ENCODE results near the gene RAB36. TPM values are rescaled to one million over a fixed set of nuclear protein-coding genes. Genes with fewer than 3 reads are reported as not detected.

RAB36 gene
- total RNA-seq, 4 donors from 2014 or later: 0.35 to 0.55 TPM; not detected in 2

- in situ Hi-C loops (cut with MboI; ENCODE audit: low sequenced_read_pairs in 4 of 4): loop anchor here in 2 of 4 donors (25.0 kb wide), 1 partner anchor 204 kb away; no protein-coding TSS in a partner anchor
- Histone ChIP-seq H3K4me3 (peak overlapping the region; percentile 31 to 54 (median 51)), H3K36me3 (no peaks in the 10 kb centered on the region), H3K27me3 (no peaks in the 10 kb centered on the region), H3K9me3 (no peaks in the 10 kb centered on the region), H3K27ac (peak overlapping the region in 2 of 4 donors; percentile 11 to 13), H3K4me1 (peaks cover 36 to 41% of the 10 kb centered on the region in 2 donors)
- intact Hi-C loops (cut with DNase I; ENCODE audit: low total_unique reads): loop anchor here (5.0 kb wide), 1 partner anchor 54 kb away; no protein-coding TSS in a partner anchor
- TF ChIP-seq POLR2A (IDR thresholded peaks at IDR 0.05) (no peak), CTCF (IDR thresholded peaks at IDR 0.05 in 4 of 5, conservative IDR thresholded peaks at IDR 0.05 in 1 of 5) (no peak)
- DNase-seq: no peak
- no peak for ATAC-seq
These were observed 37.9 kb downstream of the RAB36 start for GRCh38 chr22:23183061-23183698.

GRCh38 chr22:23184100-23184763 is 39.0 kb downstream of the RAB36 start:
- ATAC-seq (no peak), DNase-seq (no peak)
- H3K27ac ChIP-seq: no peak overlapping the region
- TF ChIP-seq POLR2A (IDR thresholded peaks at IDR 0.05) (no peak), CTCF (IDR thresholded peaks at IDR 0.05 in 4 of 5, conservative IDR thresholded peaks at IDR 0.05 in 1 of 5) (no peak)
- peak overlapping the region in 2 of 4 donors; percentile 49 to 53 for H3K4me3 ChIP-seq
- in situ Hi-C loops (cut with MboI; ENCODE audit: low sequenced_read_pairs in 4 of 4): loop anchor here in 2 of 4 donors (25.0 kb wide), 1 partner anchor 203 kb away; no protein-coding TSS in a partner anchor
- no peaks in the 10 kb centered on the region for H3K27me3 ChIP-seq
- no peaks in the 10 kb centered on the region for H3K9me3 ChIP-seq
- H3K36me3 ChIP-seq: no peaks in the 10 kb centered on the region
- intact Hi-C loops (cut with DNase I; ENCODE audit: low total_unique reads): loop anchor here (5.0 kb wide), 1 partner anchor 53 kb away; no protein-coding TSS in a partner anchor
- peaks cover 30 to 34% of the 10 kb centered on the region in 2 donors for H3K4me1 ChIP-seq

GRCh38 chr22:23184764-23185113 is 39.5 kb downstream of the RAB36 start:
- in situ Hi-C loops (cut with MboI; ENCODE audit: low sequenced_read_pairs in 4 of 4) (loop anchor here in 2 of 4 donors (25.0 kb wide), 1 partner anchor 203 kb away; no protein-coding TSS in a partner anchor), intact Hi-C loops (cut with DNase I; ENCODE audit: low total_unique reads) (loop anchor here (5.0 kb wide), 1 partner anchor 53 kb away; no protein-coding TSS in a partner anchor)
- no peak overlapping the region for H3K4me3 ChIP-seq
- TF ChIP-seq CTCF (IDR thresholded peaks at IDR 0.05 in 4 of 5, conservative IDR thresholded peaks at IDR 0.05 in 1 of 5): no peak
- no peak for TF ChIP-seq POLR2A (IDR thresholded peaks at IDR 0.05)
- H3K27me3 ChIP-seq: no peaks in the 10 kb centered on the region
- H3K9me3 ChIP-seq: no peaks in the 10 kb centered on the region
- no peaks in the 10 kb centered on the region for H3K36me3 ChIP-seq
- H3K27ac ChIP-seq: no peak overlapping the region
- ATAC-seq: no peak
- DNase-seq: no peak
- H3K4me1 ChIP-seq: peaks cover 25 to 29% of the 10 kb centered on the region in 2 donors

- TF ChIP-seq CTCF (IDR thresholded peaks at IDR 0.05 in 4 of 5, conservative IDR thresholded peaks at IDR 0.05 in 1 of 5): no peak
- TF ChIP-seq POLR2A (IDR thresholded peaks at IDR 0.05): no peak
- in situ Hi-C loops (cut with MboI; ENCODE audit: low sequenced_read_pairs in 4 of 4): loop anchor here in 2 of 4 donors (25.0 kb wide), 1 partner anchor 200 kb away; no protein-coding TSS in a partner anchor
These were observed 41.9 kb downstream of the RAB36 start for GRCh38 chr22:23187211-23187610.

More at GRCh38 chr22:23187211-23187610, 41.9 kb downstream of the RAB36 start:
- H3K4me3 ChIP-seq: no peak overlapping the region
- H3K9me3 ChIP-seq: no peaks in the 10 kb centered on the region
- ATAC-seq (no peak), DNase-seq (no peak)
- no peaks in the 10 kb centered on the region for H3K36me3 ChIP-seq
- no peak overlapping the region for H3K27ac ChIP-seq
- intact Hi-C loops (cut with DNase I; ENCODE audit: low total_unique reads): no loop called here
- H3K4me1 ChIP-seq: peaks cover 15 to 19% of the 10 kb centered on the region in 2 donors
- H3K27me3 ChIP-seq: no peaks in the 10 kb centered on the region

Measured in gastrocnemius medialis (tissue), 4 donors.